Keratinocyte (primary cell): ENCODE measurements around the gene S1PR2. TPM values are rescaled to one million over a fixed set of nuclear protein-coding genes. Genes with fewer than 3 reads are reported as not detected.

Source experiments
- DNase-seq: peaks from one replicate; pipeline ENCODE4 v3.0.0-alpha.2; 2011; ENCODE audit warnings: low read depth, missing footprints, low spot score
- FAIRE-seq: peaks from 2 replicates; lab custom pipeline; 2011; peaks lifted over from hg19 to GRCh38; lab: Jason Lieb, UNC
- H2AFZ ChIP-seq: 2 replicates; pipeline ENCODE4 v1.6.0; 2012; ENCODE audit warnings: low read length, control low read depth, inconsistent platforms; ENCODE audit not compliant: control insufficient read depth
- H3K27ac ChIP-seq: 2 replicates; pipeline ENCODE4 v1.5.1; 2011; ENCODE audit warnings: low read length; ENCODE audit not compliant: control insufficient read depth, insufficient read depth
- H3K27me3 ChIP-seq: 3 replicates; pipeline ENCODE4 v1.6.0; 2011; ENCODE audit warnings: low read length; ENCODE audit not compliant: control insufficient read depth, insufficient read depth; ENCODE audit errors: extremely low read depth
- H3K36me3 ChIP-seq, 2 experiments: 2 replicates in 1 of 2; 3 replicates in 1 of 2; pipeline ENCODE4 v1.5.1; 2011; ENCODE audit warnings: low read length in 2 of 2, mild to moderate bottlenecking in 1 of 2; ENCODE audit not compliant: control insufficient read depth in 2 of 2, insufficient read depth in 2 of 2; ENCODE audit errors: extremely low read depth in 1 of 2
- H3K4me1 ChIP-seq: 3 replicates; pipeline ENCODE4 v1.5.1; 2011; ENCODE audit warnings: low read length; ENCODE audit not compliant: control insufficient read depth, insufficient read depth; ENCODE audit errors: extremely low read depth
- H3K4me2 ChIP-seq: 3 replicates; pipeline ENCODE4 v1.6.0; 2011; ENCODE audit warnings: low read depth, low read length; ENCODE audit not compliant: control insufficient read depth, insufficient read depth; ENCODE audit errors: extremely low read depth
- H3K4me3 ChIP-seq, 3 experiments: fragments of 200-600 bp in 1 of 3; sonication (generic) in 1 of 3; 2 replicates in 2 of 3; 3 replicates in 1 of 3; pipeline ENCODE4 v1.5.1; 2011 to 2016; ENCODE audit warnings: low read length in 3 of 3, mild to moderate bottlenecking in 3 of 3, control low read depth in 2 of 3, inconsistent platforms in 1 of 3, low read depth in 1 of 3, mixed read lengths in 1 of 3, mixed run types in 1 of 3, moderate library complexity in 1 of 3; ENCODE audit not compliant: control insufficient read depth in 2 of 3, insufficient read depth in 2 of 3; ENCODE audit errors: extremely low read depth in 1 of 3
- H3K79me2 ChIP-seq: 2 replicates; pipeline ENCODE4 v1.6.0; 2012; ENCODE audit warnings: low read length; ENCODE audit not compliant: control insufficient read depth, insufficient read depth
- H3K9ac ChIP-seq: 3 replicates; pipeline ENCODE4 v1.6.0; 2011; ENCODE audit warnings: low read length; ENCODE audit not compliant: control insufficient read depth, insufficient read depth; ENCODE audit errors: extremely low read depth
- H3K9me1 ChIP-seq: 3 replicates; pipeline ENCODE4 v1.6.0; 2011; ENCODE audit warnings: low read length; ENCODE audit not compliant: control insufficient read depth, insufficient read depth; ENCODE audit errors: extremely low read depth
- H3K9me3 ChIP-seq: 2 replicates; pipeline ENCODE4 v1.5.1; 2012; ENCODE audit warnings: low read depth, low read length; ENCODE audit not compliant: control insufficient read depth
- H4K20me1 ChIP-seq: 3 replicates; pipeline ENCODE4 v1.6.0; 2011; ENCODE audit warnings: low read length; ENCODE audit not compliant: control insufficient read depth, insufficient read depth; ENCODE audit errors: extremely low read depth
- CTCF ChIP-seq, 3 experiments: IDR thresholded peaks in 1 of 3; conservative IDR thresholded peaks in 1 of 3; optimal IDR thresholded peaks in 1 of 3; 2 replicates in 2 of 3; 3 replicates in 1 of 3; pipeline versions ENCODE3 to v1.5.1; 2011; ENCODE audit warnings: low read length in 3 of 3, mild to moderate bottlenecking in 3 of 3, moderate library complexity in 2 of 3, control low read depth in 1 of 3, inconsistent platforms in 1 of 3; ENCODE audit not compliant: insufficient read depth in 2 of 3; ENCODE audit errors: extremely low read depth in 1 of 3
- EZH2 ChIP-seq: IDR thresholded peaks from one replicate; pipeline ENCODE4 v1.6.1; 2012; ENCODE audit warnings: inconsistent platforms, mild to moderate bottlenecking, low read length, moderate library complexity
- dilution Hi-C: fragments of 300-500 bp; cut with MboI; formaldehyde crosslinking; loops from one replicate; pipeline ENCODE4 v1.7.0; 2020; ENCODE audit warnings: low sequenced_read_pairs; ENCODE audit not compliant: extremely low pct_ligation_motif_present
- polyA plus RNA-seq, 5 experiments: library from polyadenylated mRNA; depleted of rRNA in 3 of 5; stranded (reverse) in 3 of 5; stranded (forward) in 1 of 5; unstranded in 1 of 5; fragments of >200 nt; gene quantifications; 1 replicate in 1 of 5; 2 replicates in 3 of 5; 3 replicates in 1 of 5; pipeline versions ENCODE4 v1.2.1 to v1.2.3, GENCODE V29; 2011 to 2012; ENCODE audit warnings: missing spikeins in 2 of 5, low read depth in 1 of 5, low replicate concordance in 1 of 5

Gene S1PR2
- polyA plus RNA-seq, 1 donor (not counting 4 experiments of a cell fraction or from before 2014, with no cell fraction given) = 1.6 TPM

GRCh38 chr19:10254244-10254643 lies 23.1 kb upstream of the S1PR2 start:
- H3K9me1 ChIP-seq = no peaks in the 10 kb centered on the region
- no peaks in the 10 kb centered on the region for H3K27me3 ChIP-seq
- H3K4me3 ChIP-seq = no peak overlapping the region
- no peak overlapping the region for H3K9ac ChIP-seq
- no peaks in the 10 kb centered on the region for H3K9me3 ChIP-seq
- peaks cover 11% of the 10 kb centered on the region for H3K4me1 ChIP-seq
- DNase-seq = no peak
- no peak for FAIRE-seq
- peaks cover 16% of the 10 kb centered on the region for H3K79me2 ChIP-seq
- TF ChIP-seq EZH2 (no peak), CTCF (optimal IDR thresholded peaks at IDR 0.05 in 1 of 3, IDR thresholded peaks at IDR 0.05 in 1 of 3, conservative IDR thresholded peaks at IDR 0.05 in 1 of 3; ENCODE audit: extremely low read depth in 1 of 3, insufficient read depth in 2 of 3, low read length in 3 of 3) (no peak)
- no peak overlapping the region for H2AFZ ChIP-seq
- H3K36me3 ChIP-seq = peaks cover 26 to 27% of the 10 kb centered on the region in 2 experiments
- dilution Hi-C loops = no loop called here
- H3K4me2 ChIP-seq = no peak overlapping the region
- no peak overlapping the region for H3K27ac ChIP-seq
- H4K20me1 ChIP-seq = no peaks in the 10 kb centered on the region

- FAIRE-seq = no peak
Measured at GRCh38 chr19:10252707-10253106, 21.6 kb upstream of the S1PR2 start.

More at GRCh38 chr19:10252707-10253106, 21.6 kb upstream of the S1PR2 start:
- dilution Hi-C loops = no loop called here
- H2AFZ ChIP-seq = peak overlapping the region; percentile 100
- DNase-seq = no peak
- H4K20me1 ChIP-seq = no peaks in the 10 kb centered on the region
- H3K27ac ChIP-seq = peak overlapping the region; percentile 88
- H3K9ac ChIP-seq = peak overlapping the region; percentile 91
- no peaks in the 10 kb centered on the region for H3K9me1 ChIP-seq
- H3K4me3 ChIP-seq = peak overlapping the region; percentile 66 to 98 (median 74)
- H3K4me2 ChIP-seq = peak overlapping the region; percentile 73
- no peaks in the 10 kb centered on the region for H3K27me3 ChIP-seq
- peaks cover 16 to 18% of the 10 kb centered on the region in 2 experiments for H3K36me3 ChIP-seq
- H3K79me2 ChIP-seq = peaks cover 16% of the 10 kb centered on the region
- H3K9me3 ChIP-seq = no peaks in the 10 kb centered on the region
- TF ChIP-seq EZH2 (no peak), CTCF (optimal IDR thresholded peaks at IDR 0.05 in 1 of 3, IDR thresholded peaks at IDR 0.05 in 1 of 3, conservative IDR thresholded peaks at IDR 0.05 in 1 of 3; ENCODE audit: extremely low read depth in 1 of 3, insufficient read depth in 2 of 3, low read length in 3 of 3) (no peak)
- H3K4me1 ChIP-seq = peaks cover 11% of the 10 kb centered on the region
